NOMO-1 treated with dmso at 0.1 percent for 144 hours (cell line): ENCODE results near the gene GLB1L2.

ENCODE experiments used
- DNase-seq: peaks from one replicate; lab custom pipeline; 2025; ENCODE audit not compliant: unreplicated experiment; lab: John Stamatoyannopoulos, UW

The GLB1L2 gene

GRCh38 chr11:134417871-134418840, 86.4 kb downstream of the GLB1L2 start:
- no peak for DNase-seq

- DNase-seq, result no peak
These were observed 91.3 kb downstream of the GLB1L2 start for GRCh38 chr11:134423106-134423505.

- no peak for DNase-seq
These were observed 93.6 kb downstream of the GLB1L2 start for GRCh38 chr11:134425413-134425812.
